Astrocyte of the spinal cord (primary cell): ENCODE results near the gene PMEL.

Experiments used
- DNase-seq: peaks from one replicate; pipeline ENCODE4 v3.0.0; 2011; ENCODE audit warnings: low read depth, low spot score
- H3K4me3 ChIP-seq: 2 replicates; pipeline ENCODE4 v1.5.1; 2011; ENCODE audit warnings: low read depth, mild to moderate bottlenecking, low read length, moderate library complexity
- in situ Hi-C: cut with HindIII; loops from 2 replicates; pipeline ENCODE4 v1.10.0; 2017; ENCODE audit warnings: low sequenced_read_pairs
- TF ChIP-seq, protein P1 (sequence below): IDR thresholded peaks from 2 replicates; pipeline ENCODE4 v1.5.1; 2012; ENCODE audit warnings: low read depth, mild to moderate bottlenecking, low read length, inconsistent platforms

The PMEL gene

DNA sequence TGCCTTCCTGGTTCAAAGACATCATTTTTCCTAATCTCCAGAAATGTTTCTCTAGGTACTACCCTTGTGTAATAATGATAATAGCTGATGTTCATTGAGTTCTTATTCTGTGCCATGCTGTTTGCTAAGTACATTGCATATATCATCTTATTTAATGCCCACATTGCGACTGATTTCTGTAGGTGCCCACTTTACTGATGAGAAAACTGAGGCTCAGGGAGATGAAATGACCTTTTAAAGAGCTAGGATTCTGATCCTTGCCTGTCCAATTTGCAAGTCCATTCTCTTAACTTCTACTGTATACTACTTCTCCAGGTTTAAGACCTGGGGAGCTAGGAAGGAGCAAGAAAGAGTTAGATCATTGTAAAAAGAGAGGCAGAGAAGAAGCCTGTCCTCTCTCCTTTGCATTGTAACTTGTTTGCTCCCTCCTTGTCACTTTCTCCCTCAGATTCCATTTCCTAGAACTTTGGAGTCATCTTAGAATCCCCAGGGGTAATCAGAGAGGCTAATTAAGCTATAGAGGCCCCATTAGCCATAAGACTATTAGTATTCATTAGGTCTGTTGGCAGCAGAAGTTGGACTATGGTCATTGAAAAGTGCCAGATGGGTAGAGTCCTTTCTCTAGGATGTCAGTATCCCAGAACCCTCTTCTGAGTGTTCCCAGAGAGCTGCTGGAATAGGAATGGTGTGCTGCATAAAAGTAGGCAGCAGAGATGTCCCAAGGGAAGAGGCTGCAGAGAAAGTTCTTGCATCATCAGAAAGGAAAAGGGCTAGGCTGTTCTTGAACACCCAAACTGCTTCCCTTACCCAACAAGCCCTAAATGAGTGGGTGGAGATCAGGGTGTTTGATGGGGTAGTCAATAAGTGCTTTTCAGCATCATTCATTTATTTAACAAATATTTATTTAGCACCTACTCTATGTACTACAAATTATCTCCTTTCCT is 31.8 kb downstream of the PMEL start:
- TF ChIP-seq, protein P1, sequence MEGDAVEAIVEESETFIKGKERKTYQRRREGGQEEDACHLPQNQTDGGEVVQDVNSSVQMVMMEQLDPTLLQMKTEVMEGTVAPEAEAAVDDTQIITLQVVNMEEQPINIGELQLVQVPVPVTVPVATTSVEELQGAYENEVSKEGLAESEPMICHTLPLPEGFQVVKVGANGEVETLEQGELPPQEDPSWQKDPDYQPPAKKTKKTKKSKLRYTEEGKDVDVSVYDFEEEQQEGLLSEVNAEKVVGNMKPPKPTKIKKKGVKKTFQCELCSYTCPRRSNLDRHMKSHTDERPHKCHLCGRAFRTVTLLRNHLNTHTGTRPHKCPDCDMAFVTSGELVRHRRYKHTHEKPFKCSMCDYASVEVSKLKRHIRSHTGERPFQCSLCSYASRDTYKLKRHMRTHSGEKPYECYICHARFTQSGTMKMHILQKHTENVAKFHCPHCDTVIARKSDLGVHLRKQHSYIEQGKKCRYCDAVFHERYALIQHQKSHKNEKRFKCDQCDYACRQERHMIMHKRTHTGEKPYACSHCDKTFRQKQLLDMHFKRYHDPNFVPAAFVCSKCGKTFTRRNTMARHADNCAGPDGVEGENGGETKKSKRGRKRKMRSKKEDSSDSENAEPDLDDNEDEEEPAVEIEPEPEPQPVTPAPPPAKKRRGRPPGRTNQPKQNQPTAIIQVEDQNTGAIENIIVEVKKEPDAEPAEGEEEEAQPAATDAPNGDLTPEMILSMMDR: no peak
- in situ Hi-C loops: no loop called here
- no peak overlapping the region for H3K4me3 ChIP-seq
- DNase-seq: no peak

DNA sequence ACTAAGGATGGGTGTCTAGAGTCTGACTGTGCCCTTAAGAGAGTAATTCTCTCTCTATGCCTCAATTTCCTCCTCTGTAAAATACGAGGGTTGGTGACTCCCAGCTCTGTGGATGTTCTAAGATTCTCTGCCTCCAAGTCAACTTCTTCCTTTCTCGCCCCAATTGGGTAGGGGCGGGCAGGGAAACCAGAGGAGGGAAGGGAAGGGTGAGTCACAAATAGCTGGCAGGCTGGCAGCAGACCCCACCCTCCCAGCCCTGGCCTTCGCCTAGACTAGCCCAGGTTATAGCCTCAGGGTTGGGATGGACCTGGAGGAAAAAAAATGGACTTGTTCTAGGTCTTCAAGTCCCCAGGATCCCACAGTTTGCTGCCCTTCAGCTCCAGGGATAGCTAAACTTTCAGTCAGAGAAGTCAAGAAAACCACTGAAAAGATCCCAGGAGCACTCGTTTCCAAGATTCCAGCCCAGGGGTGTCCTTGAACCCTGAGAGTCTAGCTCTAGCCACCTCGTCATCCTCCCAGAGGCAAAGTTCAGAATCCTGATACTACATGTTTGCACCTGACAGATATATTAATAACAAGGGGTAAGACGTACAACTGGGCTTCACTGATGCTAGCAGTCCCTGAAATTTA is 32.6 kb downstream of the PMEL start:
- TF ChIP-seq, protein P1: no peak
- in situ Hi-C loops: no loop called here
- DNase-seq: no peak
- H3K4me3 ChIP-seq: no peak overlapping the region

DNA sequence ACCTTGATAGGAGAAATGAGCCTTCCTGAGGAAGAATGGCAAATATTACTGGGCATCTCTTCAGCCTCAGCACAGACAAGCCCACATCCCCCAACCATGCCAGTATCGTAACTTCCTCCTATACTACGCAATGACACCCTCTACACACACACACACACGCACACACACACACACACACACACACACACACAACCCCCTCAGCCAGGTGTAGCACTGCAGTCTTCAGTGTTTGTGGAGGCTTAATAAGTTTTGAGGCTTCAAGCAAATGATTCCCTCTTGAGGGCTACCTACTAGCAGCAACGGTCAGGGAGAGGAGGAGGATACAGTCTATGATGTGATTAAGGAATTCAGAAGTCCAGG is 33.3 kb downstream of the PMEL start:
- peak; percentile 28 for DNase-seq
- TF ChIP-seq, protein P1: no peak
- in situ Hi-C loops: no loop called here
- H3K4me3 ChIP-seq: peak overlapping the region; percentile 72

DNA sequence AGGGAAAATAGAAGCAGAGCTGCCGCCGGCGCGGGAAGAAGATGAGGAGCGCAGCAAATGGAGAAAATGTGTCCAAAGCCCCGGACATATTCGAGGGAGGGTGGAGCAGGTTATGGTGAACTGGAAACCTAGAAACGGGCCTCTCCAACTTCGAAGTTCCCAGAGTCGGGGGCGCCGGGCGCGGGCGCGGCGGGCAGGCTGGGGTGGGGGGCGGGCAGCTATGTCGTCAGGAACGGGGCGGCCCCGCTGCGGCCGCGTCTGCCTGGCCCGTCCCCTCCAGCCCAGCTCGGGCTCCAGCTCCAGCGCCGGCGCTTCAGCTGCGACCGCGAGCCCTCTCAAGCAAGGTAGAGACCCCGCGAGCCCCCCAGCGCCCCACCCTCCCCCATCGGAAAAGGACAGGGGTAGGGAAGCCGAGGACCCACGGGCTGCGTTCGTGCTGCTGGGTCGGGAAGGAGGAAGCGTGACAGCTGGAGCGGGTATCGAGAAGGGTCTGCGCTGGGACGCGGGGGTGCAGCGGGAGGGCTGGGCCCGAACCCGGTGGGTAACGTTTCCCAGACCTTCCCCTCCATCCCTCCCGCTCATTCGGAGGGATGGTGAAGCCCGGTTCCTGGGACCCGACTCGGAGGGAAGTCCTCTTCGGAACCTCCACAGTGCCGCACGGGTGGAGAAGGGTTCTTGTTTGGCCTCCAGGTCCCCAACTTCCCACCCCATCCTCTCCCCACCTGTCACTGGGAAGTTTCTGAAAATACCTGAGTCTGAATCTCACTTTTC is 33.9 kb downstream of the PMEL start:
- in situ Hi-C loops: no loop called here

DNA sequence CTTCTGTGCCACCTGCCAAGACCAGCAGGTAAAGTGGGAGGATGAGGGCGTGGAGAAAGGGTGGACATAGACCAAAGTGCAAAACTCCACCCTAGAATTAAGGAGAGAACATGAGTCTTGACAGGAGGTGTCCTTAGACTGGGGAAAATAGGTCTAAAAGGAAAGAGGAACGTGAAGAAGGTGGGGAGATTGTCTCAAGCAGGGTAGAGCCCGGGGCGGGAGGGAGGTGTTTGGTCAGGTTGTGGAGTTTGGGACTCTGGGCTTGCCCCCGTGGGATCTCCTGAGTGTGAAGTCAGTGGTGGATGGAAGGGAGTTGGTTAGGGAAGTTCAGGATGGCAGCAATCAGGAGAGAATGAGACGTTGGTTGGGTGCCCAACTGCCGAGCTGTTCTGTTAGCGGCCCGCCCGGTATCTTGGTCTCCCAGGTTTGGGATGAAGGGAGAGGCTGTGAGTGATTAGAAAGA is 34.5 kb downstream of the PMEL start:
- TF ChIP-seq, protein P1: no peak
- DNase-seq: no peak
- in situ Hi-C loops: no loop called here
- peak overlapping the region; percentile 72 for H3K4me3 ChIP-seq

More for the DNA sequence above, 33.9 kb downstream of the PMEL start:
- TF ChIP-seq, protein P1: no peak
- peak overlapping the region; percentile 72 for H3K4me3 ChIP-seq
- DNase-seq: peak; percentile 43

DNA sequence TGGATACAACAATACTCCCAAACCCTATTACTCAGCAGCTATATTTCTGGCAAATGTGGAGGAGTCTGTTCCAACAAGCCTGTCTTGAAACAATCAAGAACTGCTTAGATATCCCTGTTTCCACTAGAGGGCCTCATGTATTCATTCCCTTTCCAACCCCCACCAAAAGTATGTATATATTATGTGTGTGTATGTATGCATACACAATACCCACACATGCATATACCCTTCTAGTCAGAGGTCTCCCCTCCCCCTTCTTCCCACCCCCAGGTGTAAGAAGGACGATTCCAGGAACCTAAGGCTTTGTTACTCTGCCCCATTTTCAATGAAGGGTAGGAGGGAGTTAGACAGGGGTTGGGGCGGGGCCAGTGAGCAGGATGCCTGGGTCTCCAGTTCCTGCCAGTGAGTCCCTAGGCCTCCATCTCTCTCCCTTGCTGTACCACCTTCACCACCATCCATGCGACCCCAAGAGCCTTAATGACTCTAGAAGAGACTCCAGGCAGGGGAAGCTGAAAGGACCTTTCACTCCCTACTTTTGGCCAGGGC is 35.0 kb downstream of the PMEL start, which contains the start of gene DGKA:
DGKA (plus strand) TSS at position 392 of the 546 bp plus-strand sequence. CDS start 5,342 bp downstream, outside the sequence.
- TF ChIP-seq, protein P1: peak; percentile 64
- H3K4me3 ChIP-seq: peak within 1 kb of the TSS; percentile 72
- peak; percentile 78 for DNase-seq
- in situ Hi-C loops: no loop called here
